NCI-H2107 treated with DMSO at 0.1 percent for 48 hours (cell line): ENCODE data around the gene FBXW4.

ENCODE experiments used
- DNase-seq: peaks from one replicate; lab custom pipeline; 2025; ENCODE audit not compliant: unreplicated experiment; lab: John Stamatoyannopoulos, UW

The FBXW4 gene

GRCh38 chr10:101587725-101588653, 107.0 kb downstream of the FBXW4 start, which contains the start of the genes DPCD and POLL:
DPCD (plus strand) TSS chr10:101588321; CDS start chr10:101588337, 16 bp downstream.
POLL (minus strand) TSS chr10:101588257; CDS start chr10:101587360, 897 bp downstream.
- peak; percentile 64 for DNase-seq

DNA sequence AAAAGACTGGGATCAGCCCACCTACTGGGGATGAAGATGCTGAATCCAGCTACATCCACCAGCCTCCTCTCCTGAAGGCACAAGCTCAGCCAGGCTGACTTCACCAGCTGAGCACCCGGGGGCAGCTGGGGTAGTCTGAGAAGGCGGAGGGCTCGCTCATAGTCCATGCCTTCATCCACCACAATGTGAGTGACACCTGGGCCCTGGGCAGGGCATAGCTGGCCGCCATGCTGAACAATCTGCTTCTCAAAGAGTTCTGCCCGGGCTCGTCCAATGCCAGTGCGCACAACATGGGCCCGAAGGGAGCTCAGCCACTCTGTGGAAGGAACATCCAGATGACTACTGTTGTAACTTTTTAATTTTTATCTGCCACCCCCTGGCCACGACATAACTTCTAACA, 109.1 kb downstream of the FBXW4 start:
- no peak for DNase-seq

DNA sequence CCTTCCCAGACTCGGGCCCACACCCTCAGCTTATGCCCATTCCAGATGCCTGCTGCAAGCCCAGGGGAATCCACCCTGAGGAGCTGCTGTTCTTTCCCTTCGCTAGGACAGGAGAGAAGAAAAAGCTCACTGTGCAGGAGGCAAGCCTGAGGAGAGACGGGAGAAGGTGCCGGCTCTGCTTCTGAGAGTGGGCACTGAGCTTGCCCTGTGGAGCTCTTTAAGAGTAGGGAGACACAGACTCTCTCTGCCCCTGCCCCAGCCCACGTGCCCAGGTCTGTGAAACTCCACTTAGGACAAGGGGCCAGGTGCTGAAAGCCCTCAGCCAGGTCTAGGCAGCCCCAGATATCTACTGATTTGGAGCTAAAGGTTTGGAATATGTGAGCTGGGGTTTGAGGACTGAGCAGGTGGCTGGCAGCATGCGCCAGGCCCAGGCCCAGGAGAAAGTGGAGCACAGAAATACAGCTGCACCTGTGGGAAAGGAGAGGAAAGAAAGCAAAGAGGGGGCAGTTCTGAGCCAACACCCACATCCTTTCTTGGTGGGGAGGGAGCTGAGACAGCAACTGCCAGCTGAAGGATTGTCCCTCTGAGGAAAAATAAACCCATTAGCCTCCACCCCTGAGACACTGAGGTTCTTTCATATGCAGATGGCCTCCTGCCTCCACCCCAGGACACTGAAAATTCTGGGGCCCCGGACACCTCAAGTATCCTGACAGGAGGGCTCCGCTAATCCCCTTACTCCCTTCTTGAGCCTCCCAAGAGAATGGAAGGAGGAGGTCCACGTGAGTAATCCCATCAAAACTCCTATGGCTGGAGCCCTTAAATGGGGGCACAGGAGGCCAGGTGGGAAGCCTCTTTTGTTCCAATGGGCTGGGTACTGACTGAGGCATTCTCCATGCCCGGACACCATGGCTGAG, 114.2 kb downstream of the FBXW4 start:
- no peak for DNase-seq

DNA sequence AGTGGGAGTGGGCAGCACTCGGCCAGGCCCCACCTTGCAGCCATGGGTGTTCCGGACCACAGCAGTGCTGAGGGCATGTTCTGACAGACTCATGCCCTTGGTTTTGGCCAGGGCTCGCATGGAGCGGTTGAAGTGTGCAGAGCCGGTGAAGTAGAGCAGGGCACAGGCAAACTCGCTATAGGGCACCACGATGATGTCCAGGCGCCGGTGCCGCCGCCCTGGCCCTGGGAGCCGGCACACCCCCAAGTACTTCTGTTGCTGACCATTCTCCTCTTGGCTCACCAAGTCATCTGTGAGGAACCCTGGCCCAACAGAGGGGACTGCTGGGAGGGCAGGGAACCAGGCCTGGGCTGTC, 115.5 kb downstream of the FBXW4 start:
- no peak for DNase-seq

GRCh38 chr10:101578803-101579515, 116.0 kb downstream of the FBXW4 start:
- DNase-seq, result no peak

- DNase-seq, result no peak
Measured at GRCh38 chr10:101578192-101578591, 116.8 kb downstream of the FBXW4 start.

DNA sequence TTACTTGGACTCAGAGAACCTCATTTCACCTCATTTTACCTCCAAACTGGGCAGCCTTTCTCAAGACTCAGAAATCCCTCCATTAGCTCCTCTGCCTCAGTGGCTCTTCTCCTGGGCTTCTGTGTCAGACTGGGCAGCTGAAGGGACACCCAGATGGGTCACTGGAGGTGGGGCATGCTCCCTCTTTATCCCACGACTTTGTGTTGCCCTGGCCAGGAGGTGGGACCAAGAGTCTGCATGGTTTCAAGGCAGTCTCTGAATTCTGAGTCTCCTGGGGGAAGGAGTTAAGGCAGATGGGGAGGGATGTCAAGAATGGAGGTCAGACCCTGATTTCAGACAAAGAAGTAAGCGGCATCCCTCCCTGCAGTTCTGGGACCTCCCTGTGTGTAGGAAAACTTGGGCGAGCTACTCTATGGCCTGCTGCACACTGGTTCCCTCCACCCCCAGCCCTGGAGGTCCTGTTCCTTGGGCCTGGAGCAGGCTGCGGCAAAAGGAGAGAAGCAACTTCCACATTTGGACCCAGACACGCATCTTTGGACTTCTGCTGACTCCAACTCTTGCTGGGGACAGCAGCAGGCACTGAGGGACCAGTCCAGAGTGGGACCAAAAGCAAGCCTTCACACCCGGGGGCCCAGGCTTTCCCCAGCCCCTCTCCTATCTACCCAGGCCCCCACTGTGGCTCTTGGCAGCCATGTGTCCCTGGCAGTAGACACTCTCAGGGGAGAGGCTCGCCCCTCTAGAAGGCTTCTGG, 117.7 kb downstream of the FBXW4 start:
- DNase-seq, result no peak

GRCh38 chr10:101576211-101576863, 118.6 kb downstream of the FBXW4 start:
- DNase-seq, result no peak

GRCh38 chr10:101575580-101576210, 119.3 kb downstream of the FBXW4 start:
- no peak for DNase-seq

GRCh38 chr10:101575091-101575490, 119.9 kb downstream of the FBXW4 start:
- no peak for DNase-seq

DNA sequence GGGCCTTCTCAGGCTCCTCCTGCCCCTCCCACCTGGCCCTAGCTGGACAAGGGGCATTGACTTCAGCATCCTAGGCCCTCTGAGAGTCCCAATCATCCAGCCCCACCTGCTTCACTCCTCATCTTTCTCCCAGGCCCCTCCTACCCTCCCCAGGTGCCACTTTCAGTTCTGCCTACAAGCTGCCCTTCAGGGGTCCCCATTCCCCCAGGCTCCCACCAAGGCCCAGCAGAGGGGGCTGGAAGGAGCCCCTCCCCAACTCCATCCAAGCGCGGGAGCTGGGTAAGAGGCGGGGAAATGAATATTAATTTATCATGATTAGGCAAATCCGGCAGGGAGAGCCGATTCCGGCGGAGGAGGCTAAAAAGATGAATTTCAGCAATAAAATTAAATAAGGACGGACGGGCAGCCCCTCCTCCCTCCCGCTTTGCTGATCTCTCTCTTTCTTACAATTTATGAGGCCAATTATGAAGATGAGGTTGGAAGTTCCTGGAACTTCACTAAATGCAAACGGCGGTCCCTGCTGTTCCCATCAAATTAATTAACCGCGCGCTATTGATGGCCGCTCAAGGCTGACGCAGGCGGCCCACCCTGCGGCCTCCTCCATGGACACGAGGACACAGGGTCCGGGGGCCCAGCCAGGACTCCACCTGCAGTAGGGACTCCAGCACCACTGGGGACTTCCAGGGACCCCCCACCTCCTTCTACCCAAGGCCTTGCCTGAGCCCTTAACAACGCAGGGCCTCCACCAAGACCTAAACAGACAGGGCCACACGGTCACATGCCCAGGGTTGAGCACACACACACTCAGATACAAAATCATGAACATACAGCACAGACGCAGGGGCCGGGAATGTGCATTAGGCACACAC, 120.9 kb downstream of the FBXW4 start:
- DNase-seq, result no peak

DNA sequence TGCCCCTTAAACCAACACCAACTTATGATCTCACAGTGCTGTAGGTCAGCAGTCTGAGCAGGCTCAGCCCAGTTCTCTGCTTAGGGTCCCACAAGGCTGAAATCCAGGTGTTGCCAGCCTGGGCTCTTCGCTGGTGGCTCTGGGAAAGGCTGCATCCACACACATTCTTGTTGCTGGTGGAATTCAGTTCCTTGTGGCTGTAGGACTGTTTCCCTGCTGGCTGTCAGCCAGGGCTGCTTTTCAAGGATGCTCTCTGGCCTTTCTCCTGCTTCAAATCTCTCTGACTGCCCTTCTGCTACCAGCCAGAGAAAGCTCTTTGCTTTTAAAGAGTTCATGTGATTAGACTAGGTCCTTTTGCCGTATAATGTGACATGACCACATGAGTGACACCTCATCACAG, 122.2 kb downstream of the FBXW4 start:
- no peak for DNase-seq

- DNase-seq, result no peak
Measured at GRCh38 chr10:101572126-101572525, 122.8 kb downstream of the FBXW4 start.

- no peak for DNase-seq
Measured at GRCh38 chr10:101571271-101571925, 123.6 kb downstream of the FBXW4 start.

DNA sequence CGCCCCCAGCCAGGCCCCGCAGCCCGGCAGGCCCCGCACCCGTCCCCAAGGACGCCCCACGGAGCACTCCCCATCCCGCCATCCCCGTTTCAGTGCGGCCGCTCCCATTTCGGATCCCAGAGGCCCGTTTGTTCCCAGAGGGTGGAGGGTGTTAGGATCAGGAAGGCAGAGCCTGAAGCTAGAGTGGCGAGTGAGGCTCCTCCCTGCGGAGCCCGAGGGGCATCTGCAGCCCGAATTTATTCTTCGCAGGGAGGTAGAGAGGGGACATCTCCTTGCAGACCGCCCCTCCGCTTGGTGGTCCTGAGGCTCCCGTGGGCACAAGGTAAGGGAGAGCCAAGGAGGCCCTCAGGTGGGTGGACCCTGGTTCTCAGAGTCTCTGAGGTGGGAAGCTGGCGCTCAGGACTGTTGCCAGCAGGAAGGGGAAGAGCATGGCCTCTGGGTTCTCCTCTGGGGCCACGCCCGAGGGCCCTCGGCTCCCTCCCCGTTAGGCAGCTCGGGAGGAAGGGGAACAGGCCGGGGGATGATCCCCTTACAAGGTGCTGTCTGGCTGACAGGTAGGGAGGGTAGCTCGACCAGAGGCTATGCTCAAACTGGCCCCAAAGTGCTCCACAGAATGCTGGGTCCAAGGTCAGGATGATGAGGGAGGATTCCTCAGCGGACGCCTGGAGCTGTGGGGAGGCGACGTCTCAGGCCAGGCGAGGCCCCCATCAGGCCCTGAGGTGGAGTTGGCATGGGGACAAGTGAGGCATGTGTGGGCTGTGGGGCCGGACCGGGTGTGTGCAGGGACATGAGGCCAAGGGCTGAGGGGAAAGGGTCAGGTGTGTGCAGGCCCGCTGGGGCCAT, 124.3 kb downstream of the FBXW4 start:
- no peak for DNase-seq

DNA sequence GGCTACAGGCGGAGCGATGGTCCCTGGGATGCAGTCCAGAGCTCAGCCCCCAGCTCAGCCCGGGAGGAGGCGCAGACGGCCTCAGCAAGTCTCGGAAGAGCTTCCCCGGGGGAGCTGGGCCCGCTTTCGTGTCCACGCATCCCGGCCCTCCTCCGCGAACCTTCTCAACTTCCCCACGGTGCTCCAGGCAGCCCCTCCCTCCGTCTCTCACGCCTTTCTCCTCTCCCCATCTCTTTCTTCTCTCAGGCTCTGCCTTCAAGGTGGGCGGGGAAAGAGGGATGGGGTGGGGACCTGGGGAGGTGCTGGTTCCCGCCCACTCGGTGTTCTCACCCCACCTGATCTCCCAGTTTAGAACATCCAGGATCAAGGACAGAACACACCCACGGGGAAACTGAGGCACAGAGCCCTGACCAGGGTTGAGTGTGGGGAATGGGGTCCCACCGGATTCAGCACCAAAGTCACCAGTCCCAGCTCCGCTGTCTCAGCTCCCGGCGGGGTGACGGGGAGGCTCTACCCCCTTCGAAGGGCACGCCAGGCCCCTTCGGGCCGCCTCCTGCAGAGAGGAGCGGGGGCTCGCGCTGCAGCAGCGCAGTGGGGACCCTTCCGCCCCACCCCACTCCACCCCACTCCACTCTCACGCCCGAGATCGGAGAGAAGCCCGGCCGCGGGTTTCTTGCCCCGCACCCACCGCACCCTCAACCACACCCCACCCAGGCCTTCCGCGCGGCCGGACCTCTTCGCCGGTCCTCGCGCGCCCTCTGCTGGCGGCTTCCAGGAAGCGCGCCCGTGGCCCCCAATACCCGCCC, 125.1 kb downstream of the FBXW4 start:
- DNase-seq, result peak; percentile 33
